Measurements from ENCODE around the gene ZNF417.
"Not testable (repeated sequence)": the region's sequence is repeated elsewhere in the genome, so short reads cannot be mapped to it uniquely, and the experiment has no call there.

ZNF417 gene

DNA sequence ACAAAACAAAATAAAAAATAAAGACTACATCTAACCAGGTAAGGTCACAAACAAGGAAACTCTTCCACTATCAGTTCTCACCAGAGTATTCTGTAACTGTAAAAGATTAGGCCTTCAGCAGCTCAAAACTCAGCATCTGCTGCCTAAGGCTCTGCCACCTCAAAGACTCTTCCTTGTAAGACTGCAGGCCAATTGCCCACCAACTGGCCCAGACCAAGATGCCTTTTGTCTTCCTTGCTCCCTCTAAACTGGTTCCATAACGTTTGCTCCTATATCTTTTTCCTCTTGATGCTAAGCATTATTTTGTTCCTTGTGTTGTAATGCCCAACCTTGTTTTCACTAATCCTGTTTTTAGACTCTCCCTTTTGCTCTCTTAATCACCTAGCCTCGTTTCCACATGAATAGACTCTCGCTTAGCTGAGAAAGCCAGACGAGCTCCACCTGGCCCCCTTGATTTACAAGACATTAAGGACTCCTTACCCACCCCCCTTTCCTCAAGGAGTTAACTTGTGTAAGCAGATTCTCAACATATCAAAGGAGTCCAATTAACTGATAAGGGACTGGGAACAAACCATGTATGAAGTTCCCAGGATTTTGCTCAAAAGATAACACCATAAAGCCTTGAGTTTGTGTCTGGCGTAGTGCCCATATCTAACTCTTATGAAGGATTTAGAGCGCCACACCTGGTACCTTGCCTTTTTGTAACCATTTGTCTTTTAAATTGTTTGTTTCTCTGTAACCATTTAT, 29.0 kb downstream of the ZNF417 start:
- FAIRE-seq: no peak

GRCh38 chr19:57886046-57886445, 30.3 kb downstream of the ZNF417 start:
- no peak for FAIRE-seq

GRCh38 chr19:57873883-57874799, 42.3 kb downstream of the ZNF417 start:
- not testable (repeated sequence) for FAIRE-seq

DNA sequence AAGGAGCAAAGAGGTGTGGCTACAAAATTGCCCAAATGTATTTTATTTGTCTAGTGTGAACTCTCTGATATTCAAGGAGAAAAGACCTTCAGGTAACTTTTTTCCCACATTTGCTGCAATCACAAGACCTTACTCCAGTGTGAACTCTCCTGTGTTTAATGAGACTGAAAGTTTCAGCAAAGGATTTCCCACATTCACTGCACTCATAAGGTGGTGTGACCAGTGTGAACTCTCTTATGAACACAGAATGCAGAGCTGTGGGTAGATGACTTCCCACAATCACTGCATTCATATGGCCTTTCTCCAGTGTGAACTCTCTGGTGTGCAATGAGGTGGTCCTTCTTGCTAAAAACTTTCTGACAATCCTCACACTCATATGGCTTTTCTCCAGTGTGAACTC, 43.9 kb downstream of the ZNF417 start:
- no peak for FAIRE-seq

- FAIRE-seq: no peak
Measured at GRCh38 chr19:57870225-57870624, 46.2 kb downstream of the ZNF417 start.

DNA sequence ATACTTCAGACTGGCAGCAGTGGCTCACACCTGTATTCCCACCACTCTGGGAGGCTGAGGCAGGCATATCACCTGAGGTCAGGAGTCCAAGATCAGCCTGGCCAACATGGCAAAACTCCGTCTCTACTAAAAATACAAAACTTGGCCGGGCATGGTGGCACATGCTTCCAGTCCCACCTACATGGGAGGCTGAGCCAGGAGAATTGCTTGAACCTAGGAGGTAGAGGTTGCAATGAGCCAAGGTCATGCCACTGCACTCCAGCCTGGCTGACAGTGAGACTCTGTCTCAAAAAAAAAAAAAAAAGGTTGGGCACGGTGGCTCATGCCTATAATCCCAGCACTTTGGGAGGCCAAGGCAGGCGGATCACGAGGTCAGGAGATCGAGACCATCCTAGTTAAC, 46.7 kb downstream of the ZNF417 start:
- FAIRE-seq: not testable (repeated sequence)

- no peak for FAIRE-seq
Measured at GRCh38 chr19:57867868-57868492, 48.4 kb downstream of the ZNF417 start.

Measured in TTC549 (cell line).